UCSD-AML1 (cell line): ENCODE results near the gene ERCC1.

Experiments
- DNase-seq: peaks from one replicate; lab custom pipeline; 2025; ENCODE audit not compliant: unreplicated experiment; lab: John Stamatoyannopoulos, UW

ERCC1 gene

DNA sequence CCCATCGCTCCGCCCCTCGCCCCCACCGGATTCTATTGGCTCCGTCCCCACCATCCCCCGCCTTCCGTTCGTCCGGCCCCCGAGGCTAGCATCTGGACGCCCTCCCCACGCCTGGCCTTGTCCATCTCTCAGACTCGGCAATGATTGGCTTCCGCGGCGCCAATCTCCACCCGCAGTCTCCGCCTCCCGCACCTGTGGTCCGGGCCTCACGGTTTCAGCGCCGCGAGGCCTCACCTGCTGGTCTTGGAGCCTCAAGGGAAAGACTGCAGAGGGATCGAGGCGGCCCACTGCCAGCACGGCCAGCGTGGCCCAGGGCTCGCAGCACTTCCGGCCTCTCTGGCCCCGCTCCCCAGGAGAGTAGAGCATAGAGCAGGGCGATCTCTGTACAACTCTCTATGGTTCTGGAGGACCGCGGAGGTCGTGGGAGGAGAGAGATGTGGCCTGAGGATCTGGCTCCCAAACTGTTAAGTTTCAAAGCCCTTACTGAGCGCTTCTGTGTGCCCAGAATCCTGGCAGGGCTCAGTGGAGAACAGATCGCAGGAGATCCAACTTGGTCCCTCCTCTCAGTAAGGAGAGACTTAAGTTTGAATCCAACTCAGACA is at the start of gene ERCC1:
Gene ERCC1, minus strand, starts transcription at position 329 of the 602 bp plus-strand sequence. CDS start 543 bp downstream, outside the sequence.
- DNase-seq, result peak; percentile 97

DNA sequence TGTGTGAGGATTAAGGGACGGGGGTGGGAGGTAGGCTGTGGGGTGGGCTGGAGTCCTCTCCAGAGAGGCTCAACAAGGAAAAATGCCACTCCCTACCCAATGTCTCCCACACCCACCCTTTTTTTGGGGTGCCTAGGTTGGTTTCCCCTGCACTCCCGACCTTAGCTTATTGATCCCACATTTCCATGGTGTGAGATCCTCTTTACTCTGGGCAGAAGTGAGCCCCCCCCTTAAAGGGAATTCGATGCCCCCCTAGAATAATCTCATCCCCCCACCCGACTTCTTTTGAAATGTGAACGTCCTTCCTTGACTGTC is 49.6 kb upstream of the ERCC1 start:
- no peak for DNase-seq

DNA sequence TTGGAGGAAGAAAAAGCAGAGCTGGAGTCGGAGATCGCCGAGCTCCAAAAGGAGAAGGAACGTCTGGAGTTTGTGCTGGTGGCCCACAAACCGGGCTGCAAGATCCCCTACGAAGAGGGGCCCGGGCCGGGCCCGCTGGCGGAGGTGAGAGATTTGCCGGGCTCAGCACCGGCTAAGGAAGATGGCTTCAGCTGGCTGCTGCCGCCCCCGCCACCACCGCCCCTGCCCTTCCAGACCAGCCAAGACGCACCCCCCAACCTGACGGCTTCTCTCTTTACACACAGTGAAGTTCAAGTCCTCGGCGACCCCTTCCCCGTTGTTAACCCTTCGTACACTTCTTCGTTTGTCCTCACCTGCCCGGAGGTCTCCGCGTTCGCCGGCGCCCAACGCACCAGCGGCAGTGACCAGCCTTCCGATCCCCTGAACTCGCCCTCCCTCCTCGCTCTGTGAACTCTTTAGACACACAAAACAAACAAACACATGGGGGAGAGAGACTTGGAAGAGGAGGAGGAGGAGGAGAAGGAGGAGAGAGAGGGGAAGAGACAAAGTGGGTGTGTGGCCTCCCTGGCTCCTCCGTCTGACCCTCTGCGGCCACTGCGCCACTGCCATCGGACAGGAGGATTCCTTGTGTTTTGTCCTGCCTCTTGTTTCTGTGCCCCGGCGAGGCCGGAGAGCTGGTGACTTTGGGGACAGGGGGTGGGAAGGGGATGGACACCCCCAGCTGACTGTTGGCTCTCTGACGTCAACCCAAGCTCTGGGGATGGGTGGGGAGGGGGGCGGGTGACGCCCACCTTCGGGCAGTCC is 49.0 kb upstream of the ERCC1 start:
- no peak for DNase-seq

DNA sequence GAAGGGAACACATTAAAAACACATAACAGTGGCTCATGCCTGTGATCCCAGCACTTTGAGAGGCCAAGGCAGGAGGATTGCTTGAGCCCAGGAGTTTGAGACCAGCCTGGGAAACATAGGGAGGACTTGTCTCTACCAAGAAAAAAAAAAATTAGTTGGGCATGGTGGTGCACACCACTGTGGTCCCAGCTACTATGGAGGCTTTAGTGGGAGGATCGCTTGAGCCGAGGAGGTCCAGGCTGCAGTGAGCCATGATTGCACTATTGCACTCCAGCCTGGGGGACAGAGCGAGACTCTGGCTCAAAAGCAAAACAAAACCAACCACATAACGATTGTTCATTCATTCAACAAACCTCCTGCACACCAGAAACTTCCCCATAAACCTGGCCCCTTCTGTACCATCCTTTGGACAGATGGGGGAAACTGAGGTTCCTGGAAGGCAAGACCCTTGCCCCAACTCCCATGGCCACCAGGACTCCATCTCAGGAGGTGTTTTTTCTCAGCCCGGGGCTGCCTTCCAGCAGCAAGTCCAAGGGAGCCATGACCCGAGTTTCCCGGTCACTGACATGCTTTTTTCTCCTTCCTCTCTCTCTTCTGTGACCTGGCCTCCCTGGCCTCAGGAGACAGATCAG is 48.3 kb upstream of the ERCC1 start:
- no peak for DNase-seq

DNA sequence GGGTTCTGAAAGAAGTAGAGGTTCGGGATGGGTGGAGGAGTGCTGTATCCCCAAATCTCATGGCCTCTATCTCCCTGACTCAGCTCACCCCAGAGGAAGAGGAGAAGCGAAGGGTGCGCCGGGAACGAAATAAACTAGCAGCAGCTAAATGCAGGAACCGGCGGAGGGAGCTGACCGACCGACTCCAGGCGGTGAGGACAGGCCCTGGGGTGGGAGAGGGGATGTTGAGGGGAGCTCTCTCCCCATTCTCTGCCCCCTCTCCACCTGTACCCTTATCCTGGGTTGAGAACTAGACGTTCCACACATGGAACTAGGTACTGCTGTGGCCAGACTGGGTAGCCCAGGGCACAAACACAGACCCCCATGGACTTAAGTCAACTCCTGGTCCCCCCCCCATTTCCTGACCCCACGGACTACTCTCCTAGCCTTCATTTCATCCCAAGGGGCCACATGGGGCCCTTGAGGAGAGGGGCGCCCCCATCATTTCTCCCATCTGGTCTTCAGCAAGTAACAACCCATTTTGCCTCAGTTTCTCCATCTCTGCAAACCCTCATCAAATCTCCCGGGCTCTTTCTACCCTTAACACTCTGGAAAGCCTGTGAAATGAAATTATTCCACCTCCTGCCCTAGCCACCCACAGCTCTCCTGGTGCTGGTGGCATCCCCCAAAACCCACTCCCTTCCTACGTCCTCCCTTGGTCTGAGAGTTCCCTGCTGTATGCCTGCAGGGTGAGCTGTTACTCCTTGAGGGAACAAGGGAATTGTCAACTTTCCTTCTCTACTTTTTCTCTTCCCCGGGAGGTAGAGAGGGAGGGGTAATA is 47.6 kb upstream of the ERCC1 start:
- no peak for DNase-seq

DNA sequence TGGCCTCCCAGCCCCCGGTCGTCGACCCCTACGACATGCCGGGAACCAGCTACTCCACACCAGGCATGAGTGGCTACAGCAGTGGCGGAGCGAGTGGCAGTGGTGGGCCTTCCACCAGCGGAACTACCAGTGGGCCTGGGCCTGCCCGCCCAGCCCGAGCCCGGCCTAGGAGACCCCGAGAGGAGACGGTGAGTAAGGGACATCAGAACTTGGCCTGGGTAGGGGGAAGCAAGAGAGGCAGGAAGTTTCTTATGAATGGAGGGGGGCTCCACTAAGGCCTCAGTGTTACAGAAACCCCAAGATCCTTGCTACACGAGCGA is 47.0 kb upstream of the ERCC1 start:
- no peak for DNase-seq

DNA sequence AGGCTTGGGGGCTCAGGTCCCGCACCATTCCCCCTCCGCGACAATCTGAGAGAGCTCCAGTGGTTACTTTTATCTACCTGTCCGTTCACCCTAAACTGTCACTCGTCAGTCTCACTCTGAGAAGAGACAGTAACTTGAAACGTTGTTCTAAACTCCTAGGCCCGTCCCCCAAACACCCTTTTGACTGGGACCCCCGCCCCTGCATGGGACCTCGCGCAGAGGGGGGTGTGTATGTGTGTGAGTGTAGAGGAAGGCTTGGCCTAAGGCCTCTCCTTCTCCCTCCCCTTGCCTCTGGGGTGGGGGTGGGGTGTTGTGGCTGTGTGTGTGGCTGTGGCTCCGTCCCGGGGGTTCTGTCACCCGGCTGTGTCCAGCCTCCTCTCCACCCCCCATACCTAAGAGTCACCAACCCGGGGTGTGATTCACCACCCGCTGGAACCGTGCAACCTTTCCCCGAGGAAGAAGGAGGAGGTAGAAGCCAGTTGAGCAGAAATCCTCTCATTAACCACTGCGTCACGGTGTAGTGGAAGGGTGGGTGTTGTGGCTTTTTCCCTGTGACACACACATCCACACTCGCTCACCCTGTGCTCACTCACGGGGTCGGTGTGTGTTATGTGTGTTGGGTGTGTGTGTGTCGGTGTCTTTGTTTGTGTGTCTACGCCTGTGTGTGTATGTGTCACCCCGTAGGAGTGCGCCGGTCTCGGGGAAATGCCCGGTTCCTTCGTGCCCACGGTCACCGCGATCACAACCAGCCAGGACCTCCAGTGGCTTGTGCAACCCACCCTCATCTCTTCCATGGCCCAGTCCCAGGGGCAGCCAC is 46.4 kb upstream of the ERCC1 start:
- peak; percentile 42 for DNase-seq

DNA sequence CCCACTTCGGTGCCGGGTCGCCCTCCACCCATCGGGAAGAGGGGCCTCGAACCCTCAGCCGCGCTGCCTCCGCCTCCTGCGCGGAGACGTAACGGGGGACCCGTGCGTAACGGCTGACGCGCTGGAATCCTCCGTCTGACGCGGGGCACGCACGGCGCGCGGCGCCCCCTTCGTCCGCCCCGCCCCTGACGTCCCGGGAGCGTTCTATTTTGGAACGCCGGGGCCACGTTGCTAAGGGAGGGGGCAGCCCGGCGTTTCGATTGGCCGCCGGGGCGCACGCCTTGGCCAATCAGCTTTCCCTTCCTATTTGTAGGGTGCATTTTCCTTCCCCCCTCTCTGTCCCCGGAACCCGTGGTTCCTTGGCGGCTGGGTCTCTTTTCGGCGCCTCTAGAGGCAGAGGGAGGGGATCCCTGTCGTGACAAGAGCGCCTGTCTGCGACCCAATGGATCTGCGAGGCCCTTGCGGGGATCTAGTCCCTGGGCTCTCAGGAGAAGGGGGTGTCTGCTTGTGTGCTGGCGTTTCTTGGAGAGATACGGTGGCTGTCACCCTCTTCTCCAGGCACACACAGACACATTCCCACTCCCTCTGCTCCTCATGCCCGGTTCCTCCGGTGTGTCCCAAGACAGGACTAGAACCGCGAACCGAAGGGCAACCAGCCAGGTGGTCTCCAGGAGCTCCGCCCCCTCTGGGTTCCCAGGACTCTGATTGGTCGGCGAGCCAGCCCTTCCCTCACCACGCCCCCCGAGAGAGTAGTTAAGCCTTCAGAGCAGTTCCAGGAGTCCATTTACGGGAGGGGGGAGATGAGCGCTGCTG is 45.6 kb upstream of the ERCC1 start:
- peak; percentile 97 for DNase-seq

DNA sequence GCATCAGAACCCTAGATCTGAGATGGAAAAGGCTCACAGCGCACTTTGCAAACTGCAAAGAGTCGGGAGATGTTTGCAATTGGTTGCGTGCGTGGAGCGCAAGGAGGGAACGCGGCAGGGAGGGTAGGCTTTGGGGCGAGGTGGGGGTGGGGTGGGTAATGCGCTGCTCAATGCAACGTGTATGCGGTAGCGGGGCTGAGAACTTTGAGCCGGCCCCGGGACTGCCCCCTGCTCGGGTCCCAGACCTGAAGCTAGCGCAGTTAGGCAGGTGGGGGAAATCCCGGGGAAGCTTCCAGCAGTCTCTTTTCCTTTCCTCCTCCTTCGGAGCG is 45.0 kb upstream of the ERCC1 start:
- DNase-seq, result no peak

DNA sequence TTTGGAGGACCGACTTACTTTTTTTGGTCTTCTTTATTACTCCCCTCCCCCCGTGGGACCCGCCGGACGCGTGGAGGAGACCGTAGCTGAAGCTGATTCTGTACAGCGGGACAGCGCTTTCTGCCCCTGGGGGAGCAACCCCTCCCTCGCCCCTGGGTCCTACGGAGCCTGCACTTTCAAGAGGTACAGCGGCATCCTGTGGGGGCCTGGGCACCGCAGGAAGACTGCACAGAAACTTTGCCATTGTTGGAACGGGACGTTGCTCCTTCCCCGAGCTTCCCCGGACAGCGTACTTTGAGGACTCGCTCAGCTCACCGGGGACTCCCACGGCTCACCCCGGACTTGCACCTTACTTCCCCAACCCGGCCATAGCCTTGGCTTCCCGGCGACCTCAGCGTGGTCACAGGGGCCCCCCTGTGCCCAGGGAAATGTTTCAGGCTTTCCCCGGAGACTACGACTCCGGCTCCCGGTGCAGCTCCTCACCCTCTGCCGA is 44.5 kb upstream of the ERCC1 start:
- peak; percentile 42 for DNase-seq

DNA sequence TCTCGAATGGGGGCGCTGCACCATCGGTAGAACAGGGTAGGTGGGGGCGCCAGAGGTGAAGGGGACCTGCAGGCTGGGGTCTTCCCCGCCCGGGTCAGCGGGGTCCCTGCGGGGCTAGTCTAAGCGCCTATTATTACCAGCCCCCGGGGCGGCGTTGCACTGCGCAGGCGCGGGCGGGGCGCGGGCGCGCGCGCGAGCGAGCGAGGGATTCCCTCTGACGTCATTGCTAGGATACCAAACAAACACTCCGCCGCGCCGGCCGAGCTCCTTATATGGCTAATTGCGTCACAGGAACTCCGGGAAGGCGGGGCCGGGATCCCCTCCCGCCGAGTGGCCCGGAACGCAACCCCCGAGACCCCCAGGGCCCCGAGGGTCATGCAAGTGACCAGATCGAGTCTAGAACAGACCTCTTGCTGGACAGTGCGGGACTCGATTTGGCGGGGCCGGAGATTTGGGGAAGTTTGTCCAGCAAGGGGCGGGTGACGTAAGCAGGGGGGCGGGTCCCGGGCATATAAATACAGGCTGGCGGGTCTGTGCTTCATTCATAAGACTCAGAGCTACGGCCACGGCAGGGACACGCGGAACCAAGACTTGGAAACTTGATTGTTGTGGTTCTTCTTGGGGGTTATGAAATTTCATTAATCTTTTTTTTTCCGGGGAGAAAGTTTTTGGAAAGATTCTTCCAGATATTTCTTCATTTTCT is 43.9 kb upstream of the ERCC1 start, which contains the start of gene FOSB:
Gene FOSB, plus strand, starts transcription at position 541 of the 703 bp plus-strand sequence. CDS start 591 bp downstream, outside the sequence.
- DNase-seq, result peak; percentile 91

DNA sequence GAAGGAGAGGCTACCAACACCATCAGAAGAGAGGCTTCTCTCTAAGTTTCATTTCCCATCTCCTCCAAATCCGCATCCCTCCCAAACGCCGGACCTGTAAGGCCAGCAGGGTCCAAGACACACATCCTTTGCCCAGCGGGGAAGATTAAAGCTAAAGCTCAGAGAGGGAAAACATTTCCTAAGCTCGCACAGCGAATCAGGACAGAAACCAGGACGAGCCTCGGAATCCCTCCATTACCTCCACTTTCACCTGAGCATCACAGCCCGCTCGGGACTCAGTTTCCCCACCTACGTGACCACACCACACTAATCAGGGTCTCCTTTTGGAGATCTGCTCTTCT is 43.4 kb upstream of the ERCC1 start:
- DNase-seq, result no peak

DNA sequence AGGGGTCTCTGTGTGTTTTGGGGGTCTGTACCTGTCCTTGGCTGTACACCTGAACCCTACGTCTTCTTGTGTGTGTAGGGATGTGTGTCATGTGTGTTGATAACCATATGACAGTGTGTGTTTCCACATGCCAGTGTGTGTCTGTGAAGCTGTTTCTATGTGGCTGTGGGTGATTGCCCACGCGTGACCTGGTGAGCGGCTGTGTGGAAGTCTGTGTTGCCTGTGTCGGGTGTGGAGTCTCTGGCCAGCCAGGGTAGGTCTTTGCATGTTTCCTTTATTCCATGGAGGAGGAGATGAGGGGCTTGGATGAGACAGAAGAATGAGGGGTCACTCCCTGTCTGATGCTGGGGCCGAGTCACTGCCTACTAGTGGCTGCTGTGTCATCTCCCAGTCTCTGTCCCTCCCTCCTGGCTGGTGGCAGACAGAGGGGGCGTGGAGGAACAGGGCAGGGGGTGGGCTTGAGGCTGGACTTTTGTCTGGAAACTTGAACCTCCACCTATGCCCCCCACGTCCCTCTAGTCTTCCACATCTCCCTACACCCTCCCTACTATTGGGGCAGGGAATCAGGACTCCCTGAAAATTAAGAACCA is 41.2 kb upstream of the ERCC1 start:
- no peak for DNase-seq

DNA sequence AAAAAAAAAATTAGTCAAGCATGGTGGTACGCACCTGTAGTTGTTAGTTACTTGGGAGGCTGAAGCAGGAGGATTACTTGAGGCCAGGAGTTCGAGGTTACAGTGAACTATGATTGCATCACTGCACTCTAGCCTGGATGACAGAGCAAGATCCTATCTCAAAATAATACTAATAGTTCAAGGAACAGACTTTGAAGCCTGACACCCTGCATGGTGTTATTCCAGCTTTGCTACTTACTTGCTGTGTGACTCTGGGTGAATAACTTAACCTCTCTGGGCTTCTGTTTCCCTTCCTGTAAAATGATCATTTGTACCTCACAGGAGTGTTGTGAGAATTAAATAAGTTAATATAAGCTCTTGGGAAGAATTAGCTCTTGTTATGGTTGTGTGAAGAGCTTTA is 40.6 kb upstream of the ERCC1 start:
- no peak for DNase-seq

DNA sequence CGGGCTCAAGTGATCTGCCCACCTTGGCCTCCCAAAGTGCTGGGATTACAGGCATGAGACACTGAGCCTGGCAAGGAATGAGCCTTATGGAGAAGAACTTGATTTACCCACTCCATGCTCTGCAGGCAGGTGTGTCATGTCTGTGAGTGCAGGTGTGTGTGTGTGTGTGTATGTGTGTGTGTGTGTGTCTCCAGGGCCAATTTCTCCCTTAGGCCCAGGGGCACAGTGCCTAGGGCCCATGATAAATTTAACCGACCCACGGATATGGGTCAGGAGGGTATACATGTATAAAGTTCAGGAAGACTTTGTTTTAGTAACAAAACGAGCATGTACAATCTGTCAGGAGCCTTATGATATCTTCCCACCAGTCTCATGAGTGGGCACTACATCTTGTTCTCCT is 39.5 kb upstream of the ERCC1 start:
- DNase-seq, result no peak

DNA sequence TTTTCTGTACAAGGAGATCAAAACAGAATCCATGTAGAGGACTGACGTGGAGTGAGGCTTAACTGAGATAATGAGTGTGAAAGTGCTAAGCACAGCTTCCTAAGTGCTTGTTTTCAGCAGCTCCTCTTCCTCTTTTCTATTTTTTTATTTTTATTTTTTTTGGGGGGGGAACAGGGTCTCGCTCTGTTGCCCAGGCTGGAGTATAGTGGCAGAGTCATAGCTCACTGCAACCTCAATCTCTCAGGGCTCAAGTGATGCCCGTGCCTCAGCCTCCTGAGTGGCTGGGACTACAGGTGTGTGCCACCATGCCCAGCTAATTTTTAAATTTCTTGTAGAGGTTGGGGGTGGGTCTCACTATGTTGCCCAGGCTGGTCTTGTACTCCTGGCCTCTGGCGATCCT is 38.5 kb upstream of the ERCC1 start:
- DNase-seq, result no peak

DNA sequence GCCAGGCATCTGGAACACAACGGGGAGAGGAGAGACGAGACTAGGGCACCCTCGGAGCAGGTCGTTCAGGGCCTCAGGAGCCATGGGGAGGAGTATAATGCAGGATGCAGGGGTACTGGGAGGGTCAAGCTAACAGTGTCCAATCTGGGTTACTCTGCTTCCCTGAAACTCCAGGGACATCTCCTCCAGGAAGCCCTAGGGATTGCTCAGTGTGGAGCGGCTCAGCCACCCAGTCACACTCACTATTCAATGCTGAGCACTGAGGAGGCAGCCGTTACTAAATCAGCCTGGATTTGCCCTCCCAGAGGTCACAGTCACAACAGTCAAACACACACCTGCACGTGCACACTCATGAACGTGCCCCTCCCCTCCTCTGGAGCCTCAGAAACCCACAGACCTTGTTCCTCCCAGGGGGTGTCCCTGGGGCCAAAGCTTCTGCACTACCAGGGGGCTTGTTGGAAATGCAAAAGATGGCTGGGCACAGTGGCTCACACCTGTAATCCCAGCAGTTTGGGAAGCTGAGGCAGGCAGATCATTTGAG is 37.2 kb upstream of the ERCC1 start:
- no peak for DNase-seq

DNA sequence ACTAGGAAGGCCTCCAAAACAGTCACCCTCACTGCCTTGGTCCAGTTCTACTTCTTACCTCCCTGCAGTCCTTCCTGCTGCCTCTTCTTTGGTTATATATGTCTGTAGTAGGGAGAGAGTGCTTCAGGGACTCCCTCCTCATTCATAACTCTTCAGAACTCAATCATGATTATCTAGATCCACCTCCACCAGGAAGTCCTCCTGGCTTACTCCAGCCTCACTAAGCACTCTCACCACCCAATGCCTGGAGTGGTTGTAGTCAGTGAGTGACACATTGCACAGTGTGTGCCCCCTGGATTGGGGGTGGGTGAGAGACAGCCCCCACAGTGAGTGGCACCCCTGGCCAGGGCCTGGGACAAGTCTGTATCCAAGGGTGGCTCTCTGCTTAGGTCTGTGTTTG is 34.1 kb upstream of the ERCC1 start:
- DNase-seq, result no peak

DNA sequence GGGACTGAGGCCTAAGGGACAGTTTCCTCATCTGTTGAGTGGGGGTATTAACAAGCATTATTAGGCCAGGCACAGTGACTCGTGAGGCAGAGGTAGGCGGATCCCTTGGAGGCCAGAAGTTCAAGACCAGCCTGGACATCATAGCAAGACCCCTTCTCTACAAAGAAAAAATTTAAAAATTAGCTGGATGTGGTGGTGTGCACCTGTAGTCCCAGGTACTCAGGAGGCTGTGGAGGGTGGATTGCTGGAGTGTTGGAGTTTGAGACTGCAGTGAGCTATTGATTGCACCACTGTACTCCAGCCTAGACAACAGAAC is 32.7 kb upstream of the ERCC1 start:
- DNase-seq, result no peak
